Stimulated activated CD4-positive, alpha-beta T cell treated with anti-CD3 and anti-CD28 coated beads, Interleukin-12 subunit alpha, Interleukin-12 subunit beta, amount 100 ng/mL, for 48 hours (primary cell): ENCODE measurements around the gene GIPC2.
"Not testable (repeated sequence)": the region's sequence is repeated elsewhere in the genome, so short reads cannot be mapped to it uniquely, and the experiment has no call there.

Source experiments
- DNase-seq, 3 donors: peaks; one replicate each; pipeline ENCODE4 v3.0.0-alpha.2; 2020; ENCODE audit warnings: low read depth in 2 of 3, low spot score in 1 of 3

Gene GIPC2

GRCh38 chr1:78068681-78069283 is 23.0 kb downstream of the GIPC2 start:
- DNase-seq = no peak

GRCh38 chr1:78069784-78070183 is 24.0 kb downstream of the GIPC2 start:
- DNase-seq = no peak

- no peak for DNase-seq
Measured at GRCh38 chr1:78070210-78070609, 24.4 kb downstream of the GIPC2 start.

- DNase-seq = no peak
Measured at GRCh38 chr1:78070758-78071157, 25.0 kb downstream of the GIPC2 start.

- DNase-seq = no peak
Measured at GRCh38 chr1:78071696-78072095, 25.9 kb downstream of the GIPC2 start.

- no peak for DNase-seq
Measured at GRCh38 chr1:78072216-78072615, 26.4 kb downstream of the GIPC2 start.

GRCh38 chr1:78073441-78073840 is 27.7 kb downstream of the GIPC2 start:
- DNase-seq = no peak

- DNase-seq = no peak
Measured at GRCh38 chr1:78075621-78076020, 29.9 kb downstream of the GIPC2 start.

- no peak for DNase-seq
Measured at GRCh38 chr1:78078358-78078757, 32.6 kb downstream of the GIPC2 start.

- DNase-seq = no peak
Measured at GRCh38 chr1:78079580-78079979, 33.8 kb downstream of the GIPC2 start.

GRCh38 chr1:78080767-78081166 is 35.0 kb downstream of the GIPC2 start:
- DNase-seq = no peak

GRCh38 chr1:78081980-78082860 is 36.5 kb downstream of the GIPC2 start:
- no peak for DNase-seq

GRCh38 chr1:78084639-78085038 is 38.9 kb downstream of the GIPC2 start:
- DNase-seq = not testable (repeated sequence)

GRCh38 chr1:78086697-78087096 is 40.9 kb downstream of the GIPC2 start:
- no peak for DNase-seq

- DNase-seq = no peak
Measured at GRCh38 chr1:78088015-78088414, 42.2 kb downstream of the GIPC2 start.

- DNase-seq = no peak
Measured at GRCh38 chr1:78088486-78088885, 42.7 kb downstream of the GIPC2 start.

- no peak for DNase-seq
Measured at GRCh38 chr1:78089010-78089409, 43.2 kb downstream of the GIPC2 start.

GRCh38 chr1:78090472-78091133 is 44.8 kb downstream of the GIPC2 start:
- DNase-seq = no peak

GRCh38 chr1:78091215-78091813 is 45.5 kb downstream of the GIPC2 start:
- no peak for DNase-seq

- DNase-seq = no peak
Measured at GRCh38 chr1:78091886-78092285, 46.1 kb downstream of the GIPC2 start.

GRCh38 chr1:78092643-78093042 is 46.9 kb downstream of the GIPC2 start:
- DNase-seq = no peak

GRCh38 chr1:78093560-78093959 is 47.8 kb downstream of the GIPC2 start:
- no peak for DNase-seq
